ENCODE measurements around the gene TRIP6. TPM values are rescaled to one million over a fixed set of nuclear protein-coding genes. Genes with fewer than 3 reads are reported as not detected.

TRIP6 gene
- total RNA-seq, 4 donors from 2014 or later: 71.9 to 94.3 (median 89.5) TPM

DNA sequence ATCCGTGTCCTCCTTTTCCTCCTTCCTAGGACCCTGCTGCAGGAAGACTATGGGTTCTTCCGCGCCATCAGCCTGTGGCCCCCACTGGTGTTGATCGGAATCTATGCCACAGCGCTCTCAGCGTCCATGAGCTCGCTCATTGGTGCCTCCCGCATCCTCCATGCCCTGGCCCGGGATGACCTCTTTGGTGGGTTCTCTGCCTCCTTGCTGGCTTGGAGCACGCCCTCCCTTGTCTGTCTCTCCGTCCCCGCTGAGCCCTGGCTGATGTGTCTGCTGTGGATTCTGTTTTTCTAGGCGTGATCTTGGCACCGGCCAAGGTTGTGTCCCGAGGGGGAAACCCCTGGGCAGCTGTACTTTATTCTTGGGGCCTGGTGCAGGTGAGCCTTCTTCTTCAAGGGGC, 7.3 kb upstream of the TRIP6 start:
- TF ChIP-seq EP300 (IDR thresholded peaks at IDR 0.05) (no peak), POLR2AphosphoS5 (IDR thresholded peaks at IDR 0.05) (no peak), POLR2A (IDR thresholded peaks at IDR 0.05) (no peak)
- TF ChIP-seq, protein P1, sequence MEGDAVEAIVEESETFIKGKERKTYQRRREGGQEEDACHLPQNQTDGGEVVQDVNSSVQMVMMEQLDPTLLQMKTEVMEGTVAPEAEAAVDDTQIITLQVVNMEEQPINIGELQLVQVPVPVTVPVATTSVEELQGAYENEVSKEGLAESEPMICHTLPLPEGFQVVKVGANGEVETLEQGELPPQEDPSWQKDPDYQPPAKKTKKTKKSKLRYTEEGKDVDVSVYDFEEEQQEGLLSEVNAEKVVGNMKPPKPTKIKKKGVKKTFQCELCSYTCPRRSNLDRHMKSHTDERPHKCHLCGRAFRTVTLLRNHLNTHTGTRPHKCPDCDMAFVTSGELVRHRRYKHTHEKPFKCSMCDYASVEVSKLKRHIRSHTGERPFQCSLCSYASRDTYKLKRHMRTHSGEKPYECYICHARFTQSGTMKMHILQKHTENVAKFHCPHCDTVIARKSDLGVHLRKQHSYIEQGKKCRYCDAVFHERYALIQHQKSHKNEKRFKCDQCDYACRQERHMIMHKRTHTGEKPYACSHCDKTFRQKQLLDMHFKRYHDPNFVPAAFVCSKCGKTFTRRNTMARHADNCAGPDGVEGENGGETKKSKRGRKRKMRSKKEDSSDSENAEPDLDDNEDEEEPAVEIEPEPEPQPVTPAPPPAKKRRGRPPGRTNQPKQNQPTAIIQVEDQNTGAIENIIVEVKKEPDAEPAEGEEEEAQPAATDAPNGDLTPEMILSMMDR (IDR thresholded peaks at IDR 0.05): no peak
- Histone ChIP-seq H3K27ac (no peak overlapping the region), H3K9me3 (no peaks in the 10 kb centered on the region), H3K36me3 (peaks cover 0 to 85% of the 10 kb centered on the region in 2 donors), H3K4me1 (peaks cover 0 to 9% (median 0%) of the 10 kb centered on the region in 3 donors), H3K4me3 (no peak overlapping the region), H3K27me3 (no peaks in the 10 kb centered on the region)
- no peak for ATAC-seq
- WGBS, 2 donors (ENCODE audit: low coverage in 1 of 2): 87 to 100% methylated on average over 1 to 6 of the region's 15 CpGs

DNA sequence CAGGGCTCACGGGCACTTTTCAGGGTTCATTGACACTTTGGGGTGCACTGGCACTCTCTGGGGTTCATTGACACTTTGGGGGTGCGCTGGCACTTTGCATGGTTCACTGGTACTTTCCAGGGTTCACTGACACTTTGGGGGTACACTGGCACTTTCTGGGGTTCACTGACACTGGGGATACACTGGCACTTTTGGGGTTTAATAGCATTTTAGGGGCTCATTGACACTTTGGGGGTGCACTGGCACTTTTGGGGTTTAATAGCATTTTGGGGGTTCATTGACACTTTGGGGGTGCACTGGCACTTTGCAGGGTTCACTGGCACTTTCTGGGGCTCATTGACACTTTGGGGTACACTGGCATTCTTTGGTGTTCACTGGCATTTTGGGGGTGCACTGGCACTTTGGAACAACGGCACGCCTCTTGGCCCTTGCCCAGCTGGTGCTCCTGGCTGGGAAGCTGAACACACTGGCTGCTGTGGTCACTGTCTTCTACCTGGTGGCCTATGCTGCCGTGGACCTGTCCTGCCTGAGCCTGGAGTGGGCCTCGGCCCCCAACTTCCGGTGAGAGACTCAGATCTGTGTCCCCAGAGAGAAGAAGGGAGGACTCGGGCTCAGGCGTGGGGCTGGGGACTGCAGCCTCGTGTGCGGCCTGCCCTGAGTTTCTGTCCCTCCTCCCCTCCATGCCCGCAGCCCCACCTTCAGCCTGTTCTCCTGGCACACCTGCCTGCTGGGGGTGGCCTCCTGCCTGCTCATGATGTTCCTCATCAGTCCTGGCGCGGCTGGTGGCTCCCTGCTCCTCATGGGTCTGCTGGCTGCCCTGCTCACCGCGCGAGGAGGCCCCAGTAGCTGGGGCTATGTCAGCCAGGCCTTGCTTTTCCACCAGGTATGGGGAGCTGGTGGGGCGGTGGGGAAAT, 6.2 kb upstream of the TRIP6 start:
- no peak overlapping the region for H3K27ac ChIP-seq
- no peaks in the 10 kb centered on the region for H3K27me3 ChIP-seq
- 100% methylated on average over 2 of the region's 18 CpGs; no CpG with 5 or more reads in 1 of the 2 donors for WGBS, 2 donors (ENCODE audit: low coverage in 1 of 2)
- H3K36me3 ChIP-seq: peaks cover 0 to 75% of the 10 kb centered on the region in 2 donors
- no peaks in the 10 kb centered on the region for H3K9me3 ChIP-seq
- no peak for TF ChIP-seq POLR2A (IDR thresholded peaks at IDR 0.05)
- TF ChIP-seq, protein P1 (IDR thresholded peaks at IDR 0.05): no peak
- no peak for TF ChIP-seq EP300 (IDR thresholded peaks at IDR 0.05)
- TF ChIP-seq POLR2AphosphoS5 (IDR thresholded peaks at IDR 0.05): no peak
- ATAC-seq: no peak
- peaks cover 0 to 16% (median 0%) of the 10 kb centered on the region in 3 donors for H3K4me1 ChIP-seq
- no peak overlapping the region for H3K4me3 ChIP-seq

DNA sequence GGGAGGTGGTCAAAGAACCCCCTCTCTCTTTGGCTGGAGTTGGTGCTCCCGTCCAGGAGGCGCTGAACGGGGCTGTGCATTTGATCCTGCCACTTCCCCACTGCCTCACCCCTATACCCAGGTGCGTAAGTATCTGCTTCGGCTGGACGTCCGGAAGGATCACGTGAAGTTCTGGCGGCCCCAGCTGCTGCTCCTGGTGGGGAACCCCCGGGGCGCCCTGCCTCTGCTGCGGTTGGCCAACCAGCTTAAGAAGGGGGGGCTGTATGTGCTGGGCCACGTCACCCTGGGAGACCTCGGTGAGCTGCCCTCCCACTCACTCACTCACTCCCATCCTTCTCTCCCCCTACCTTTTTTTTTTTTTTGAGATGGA, 5.6 kb upstream of the TRIP6 start:
- peaks cover 0 to 22% (median 5%) of the 10 kb centered on the region in 3 donors for H3K4me1 ChIP-seq
- peaks cover 0 to 69% of the 10 kb centered on the region in 2 donors for H3K36me3 ChIP-seq
- no peak for TF ChIP-seq POLR2A (IDR thresholded peaks at IDR 0.05)
- no peak overlapping the region for H3K4me3 ChIP-seq
- no peaks in the 10 kb centered on the region for H3K9me3 ChIP-seq
- H3K27ac ChIP-seq: no peak overlapping the region
- 80% methylated on average over 1 of the region's 14 CpGs; no CpG with 5 or more reads in 1 of the 2 donors for WGBS, 2 donors (ENCODE audit: low coverage in 1 of 2)
- ATAC-seq: no peak
- H3K27me3 ChIP-seq: no peaks in the 10 kb centered on the region

DNA sequence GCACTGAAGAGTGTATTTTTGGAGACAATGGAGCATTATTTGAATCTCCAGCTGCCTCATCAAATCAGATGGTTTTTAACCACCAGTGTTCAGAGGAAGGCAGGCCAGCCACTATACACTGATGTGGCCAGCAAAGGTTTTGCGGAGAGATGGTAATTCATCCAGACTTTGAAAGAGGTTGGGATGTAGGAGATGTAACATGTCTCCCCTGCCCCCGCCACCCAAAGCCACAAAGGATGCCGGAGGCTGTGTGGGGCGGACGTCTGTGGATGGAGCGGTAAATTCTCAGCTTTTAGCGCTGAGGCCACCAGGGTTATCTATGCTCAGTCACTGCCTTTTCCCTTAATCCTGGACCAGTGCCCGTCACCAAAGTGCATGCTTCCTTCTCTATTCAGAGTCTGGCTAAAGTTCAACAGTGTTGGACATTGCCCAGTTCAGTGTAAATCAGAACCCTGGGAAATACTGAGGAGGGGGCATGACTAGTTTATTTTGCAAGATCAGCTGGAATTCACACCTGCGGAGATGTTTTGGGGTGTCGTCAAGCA, 3.7 kb upstream of the TRIP6 start:
- H3K27ac ChIP-seq: no peak overlapping the region
- 42 to 59% methylated on average over 3 to 6 of the region's 10 CpGs for WGBS, 2 donors (ENCODE audit: low coverage in 1 of 2)
- TF ChIP-seq, protein P1 (IDR thresholded peaks at IDR 0.05): no peak
- TF ChIP-seq POLR2AphosphoS5 (IDR thresholded peaks at IDR 0.05) (no peak), EP300 (IDR thresholded peaks at IDR 0.05) (no peak), POLR2A (IDR thresholded peaks at IDR 0.05) (no peak)
- H3K27me3 ChIP-seq: no peaks in the 10 kb centered on the region
- ATAC-seq: no peak
- H3K9me3 ChIP-seq: no peaks in the 10 kb centered on the region
- H3K4me3 ChIP-seq: no peak overlapping the region
- peaks cover 0 to 41% (median 11%) of the 10 kb centered on the region in 3 donors for H3K4me1 ChIP-seq
- peaks cover 0 to 52% of the 10 kb centered on the region in 2 donors for H3K36me3 ChIP-seq

DNA sequence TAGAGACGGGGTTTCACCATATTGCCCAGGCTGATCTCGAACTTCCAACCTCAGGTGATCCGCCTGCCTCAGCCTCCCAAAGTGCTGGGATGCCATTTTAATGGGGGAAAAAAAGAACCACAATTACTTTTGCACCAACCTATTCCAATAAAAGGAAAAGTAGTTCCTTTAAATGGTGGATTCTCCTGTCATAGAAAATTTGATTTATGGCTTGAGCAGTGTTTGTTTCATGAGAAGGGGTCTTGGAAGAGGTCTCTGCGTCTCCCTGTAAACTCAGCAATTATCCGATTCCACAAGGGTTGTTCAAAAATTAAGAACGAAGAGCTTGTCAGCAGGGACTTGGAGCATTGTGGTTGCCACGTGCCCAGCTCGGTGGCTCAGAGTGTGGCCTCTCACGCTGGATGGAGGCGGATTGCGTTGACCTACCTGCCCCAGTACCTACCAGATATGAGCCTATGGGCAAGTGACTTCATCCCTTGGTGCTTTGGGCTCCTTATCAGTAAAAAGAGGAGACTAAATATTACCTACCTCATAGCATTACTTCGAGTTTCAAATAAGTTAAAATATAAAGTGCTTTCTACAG, 2.8 kb upstream of the TRIP6 start:
- Histone ChIP-seq H3K27me3 (no peaks in the 10 kb centered on the region), H3K9me3 (no peaks in the 10 kb centered on the region), H3K27ac (peak overlapping the region in 1 of 4 donors; percentile 99), H3K4me1 (peaks cover 0 to 50% (median 19%) of the 10 kb centered on the region in 3 donors), H3K4me3 (no peak overlapping the region), H3K36me3 (peaks cover 0 to 51% of the 10 kb centered on the region in 2 donors)
- TF ChIP-seq POLR2AphosphoS5 (IDR thresholded peaks at IDR 0.05): no peak
- TF ChIP-seq POLR2A (IDR thresholded peaks at IDR 0.05): no peak
- TF ChIP-seq, protein P1 (IDR thresholded peaks at IDR 0.05): no peak
- TF ChIP-seq EP300 (IDR thresholded peaks at IDR 0.05): no peak
- ATAC-seq: no peak
- 82 to 84% methylated on average over 9 to 11 of the region's 12 CpGs for WGBS, 2 donors (ENCODE audit: low coverage in 1 of 2)
